Measurements from ENCODE around the gene CIC. TPM values are rescaled to one million over a fixed set of nuclear protein-coding genes. Genes with fewer than 3 reads are reported as not detected.
A peak's percentile ranks its signal among the peaks of the same experiment; 100 is the strongest.

CIC gene
- polyA plus RNA-seq, 2 of the 4 experiments (the other 2 are of a cell fraction): 7.2 to 56.4 TPM

DNA sequence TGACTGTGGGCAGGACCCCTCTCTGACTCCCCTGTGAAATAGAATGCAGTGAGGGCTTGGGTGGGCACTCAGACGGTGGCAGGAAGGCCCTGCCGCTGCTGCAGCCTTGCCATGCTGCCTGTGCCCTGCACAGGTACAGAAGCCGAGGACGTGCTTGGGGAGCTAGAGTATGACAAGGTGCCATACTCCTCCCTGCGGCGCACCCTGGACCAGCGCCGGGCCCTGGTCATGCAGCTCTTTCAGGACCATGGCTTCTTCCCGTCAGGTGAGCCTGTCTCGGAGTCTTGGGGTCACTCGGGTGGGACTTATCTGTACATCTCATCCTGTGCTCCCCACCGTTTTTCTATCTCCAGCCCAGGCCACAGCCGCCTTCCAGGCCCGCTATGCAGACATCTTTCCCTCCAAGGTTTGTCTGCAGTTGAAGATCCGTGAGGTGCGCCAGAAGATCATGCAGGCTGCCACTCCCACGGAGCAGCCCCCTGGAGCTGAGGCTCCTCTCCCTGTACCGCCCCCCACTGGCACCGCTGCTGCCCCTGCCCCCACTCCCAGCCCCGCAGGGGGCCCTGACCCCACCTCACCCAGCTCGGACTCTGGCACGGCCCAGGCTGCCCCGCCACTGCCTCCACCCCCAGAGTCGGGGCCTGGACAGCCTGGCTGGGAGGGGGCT is 25.6 kb downstream of the CIC start:
- peaks cover 8% of the 10 kb centered on the region for H3K4me1 ChIP-seq
- no peak overlapping the region for H3K4me3 ChIP-seq
- DNase-seq (ENCODE audit: low read depth in 1 of 2, low spot score in 1 of 2): no peak
- CTCF ChIA-PET: interaction anchor here (0.9 to 23.7 kb wide), 20 partner anchors 4 to 186 kb away, joined by 3 to 616 read pairs (median 8); partner anchors contain the start of genes GSK3A, PAFAH1B3, POU2F2 and PRR19
- TF ChIP-seq RAD21 (conservative IDR thresholded peaks at IDR 0.05 in 1 of 2, IDR thresholded peaks at IDR 0.05 in 1 of 2) (no peak), JUN (IDR thresholded peaks at IDR 0.05) (0 out of 5 replicates have a peak, but pooled peaks of 1 of the 2 experiments have one; percentile 3)
- H3K27ac ChIP-seq: no peak overlapping the region
- ATAC-seq: no peak
- WGBS (ENCODE audit: missing lambda C conversion rate): 88% methylated on average over 22 of the region's 24 CpGs
- POLR2A ChIA-PET: no interaction called here
- no peak for FAIRE-seq
- H3K4me2 ChIP-seq: no peak overlapping the region
- H3K9me3 ChIP-seq: no peaks in the 10 kb centered on the region

DNA sequence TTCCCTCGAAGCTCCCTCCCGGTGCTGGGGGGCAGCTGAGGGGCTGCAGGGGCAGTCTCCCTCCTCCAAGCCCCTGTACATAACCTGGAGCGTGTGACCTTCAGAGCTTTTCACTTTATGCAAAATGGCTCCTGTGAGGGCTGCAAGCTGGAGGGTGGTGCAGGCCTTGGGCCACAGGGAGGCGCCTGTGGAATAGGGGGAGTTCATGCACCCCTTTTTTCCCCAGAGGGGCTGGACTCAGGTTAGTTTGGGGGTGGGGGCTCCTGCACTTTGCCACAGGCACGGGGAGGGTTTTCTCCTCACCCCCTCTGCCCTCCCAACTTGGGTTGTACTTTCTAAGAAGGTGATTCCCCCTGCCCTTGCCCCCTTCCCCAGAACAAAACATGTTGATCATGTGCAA is 26.3 kb downstream of the CIC start:
- ATAC-seq (no peak), DNase-seq (ENCODE audit: low read depth in 1 of 2, low spot score in 1 of 2) (no peak), FAIRE-seq (no peak)
- peaks cover 8% of the 10 kb centered on the region for H3K4me1 ChIP-seq
- H3K9me3 ChIP-seq: no peaks in the 10 kb centered on the region
- H3K4me2 ChIP-seq: no peak overlapping the region
- no peak overlapping the region for H3K4me3 ChIP-seq
- ChIA-PET POLR2A (no interaction called here), CTCF (interaction anchor here (0.9 to 23.7 kb wide), 23 partner anchors 5 to 191 kb away, joined by 3 to 616 read pairs (median 6); partner anchors contain the start of genes GSK3A, PAFAH1B3, POU2F2 and PRR19)
- no peak overlapping the region for H3K27ac ChIP-seq
- TF ChIP-seq POLR2AphosphoS2 (conservative IDR thresholded peaks at IDR 0.05; ENCODE audit: low read length) (no peak), CHD4 (IDR thresholded peaks at IDR 0.05; ENCODE audit: borderline replicate concordance) (no peak), GATA3 (IDR thresholded peaks at IDR 0.05; ENCODE audit: borderline replicate concordance) (no peak), KDM5A (IDR thresholded peaks at IDR 0.05) (no peak), ZSCAN20 (CRISPR knock-in tag; IDR thresholded peaks at IDR 0.05) (no peak), TFCP2L1 (CRISPR knock-in tag; IDR thresholded peaks at IDR 0.05) (no peak), BCL3 (IDR thresholded peaks at IDR 0.05) (no peak), SREBF2 (IDR thresholded peaks at IDR 0.05) (no peak), RNF2 (IDR thresholded peaks at IDR 0.05; ENCODE audit: borderline replicate concordance, low read depth) (no peak), FOXS1 (CRISPR knock-in tag; IDR thresholded peaks at IDR 0.05) (no peak), JUNB (IDR thresholded peaks at IDR 0.05) (no peak), SMC3 (IDR thresholded peaks at IDR 0.05) (no peak)
- TF ChIP-seq, protein P1, sequence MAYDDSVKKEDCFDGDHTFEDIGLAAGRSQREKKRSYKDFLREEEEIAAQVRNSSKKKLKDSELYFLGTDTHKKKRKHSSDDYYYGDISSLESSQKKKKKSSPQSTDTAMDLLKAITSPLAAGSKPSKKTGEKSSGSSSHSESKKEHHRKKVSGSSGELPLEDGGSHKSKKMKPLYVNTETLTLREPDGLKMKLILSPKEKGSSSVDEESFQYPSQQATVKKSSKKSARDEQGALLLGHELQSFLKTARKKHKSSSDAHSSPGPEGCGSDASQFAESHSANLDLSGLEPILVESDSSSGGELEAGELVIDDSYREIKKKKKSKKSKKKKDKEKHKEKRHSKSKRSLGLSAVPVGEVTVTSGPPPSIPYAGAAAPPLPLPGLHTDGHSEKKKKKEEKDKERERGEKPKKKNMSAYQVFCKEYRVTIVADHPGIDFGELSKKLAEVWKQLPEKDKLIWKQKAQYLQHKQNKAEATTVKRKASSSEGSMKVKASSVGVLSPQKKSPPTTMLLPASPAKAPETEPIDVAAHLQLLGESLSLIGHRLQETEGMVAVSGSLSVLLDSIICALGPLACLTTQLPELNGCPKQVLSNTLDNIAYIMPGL (CRISPR knock-in tag; IDR thresholded peaks at IDR 0.05; ENCODE audit: borderline replicate concordance): no peak
- 53% methylated on average over 5 of the region's 5 CpGs for WGBS (ENCODE audit: missing lambda C conversion rate)

- CTCF ChIA-PET: interaction anchor here (0.5 to 23.7 kb wide), 43 partner anchors 4 to 193 kb away, joined by 3 to 616 read pairs (median 5); partner anchors contain the start of genes GSK3A, PAFAH1B3, POU2F2 and PRR19
- FAIRE-seq: peak; percentile 100
- H3K4me3 ChIP-seq: no peak overlapping the region
- no peaks in the 10 kb centered on the region for H3K9me3 ChIP-seq
- DNase-seq (ENCODE audit: low read depth in 1 of 2, low spot score in 1 of 2): peak; percentile 86 to 93
- peak; percentile 72 to 84 for ATAC-seq
- peaks cover 6% of the 10 kb centered on the region for H3K4me1 ChIP-seq
- no peak overlapping the region for H3K4me2 ChIP-seq
- no peak overlapping the region for H3K27ac ChIP-seq
- WGBS (ENCODE audit: missing lambda C conversion rate): 72% methylated on average over 6 of the region's 6 CpGs
- POLR2A ChIA-PET: interaction anchor here (0.7 to 1.0 kb wide), 3 partner anchors 9 to 63 kb away, joined by 3 read pairs; no protein-coding TSS in a partner anchor
- TF ChIP-seq CBX2 (IDR thresholded peaks at IDR 0.05; ENCODE audit: borderline replicate concordance, low read depth) (no peak), MAX (IDR thresholded peaks at IDR 0.05) (peak; percentile 67; the same call in 1 of the 2 replicates), HOXA7 (CRISPR knock-in tag; IDR thresholded peaks at IDR 0.05) (no peak), CTCF (IDR thresholded peaks at IDR 0.05) (peak; percentile 98), SMC3 (IDR thresholded peaks at IDR 0.05) (peak; percentile 89), EP300 (IDR thresholded peaks at IDR 0.05) (no peak), FOSL2 (IDR thresholded peaks at IDR 0.05) (no peak), FOSL2 (CRISPR knock-in tag; IDR thresholded peaks at IDR 0.05) (no peak), CHD4 (IDR thresholded peaks at IDR 0.05; ENCODE audit: borderline replicate concordance) (no peak), GATA3 (IDR thresholded peaks at IDR 0.05; ENCODE audit: borderline replicate concordance) (peak; percentile 15; the same call in 1 of the 2 replicates), RARB (CRISPR knock-in tag; IDR thresholded peaks at IDR 0.05) (no peak), ELK1 (IDR thresholded peaks at IDR 0.05; ENCODE audit: low read depth, low read length) (no peak)
- TF ChIP-seq, protein P2, sequence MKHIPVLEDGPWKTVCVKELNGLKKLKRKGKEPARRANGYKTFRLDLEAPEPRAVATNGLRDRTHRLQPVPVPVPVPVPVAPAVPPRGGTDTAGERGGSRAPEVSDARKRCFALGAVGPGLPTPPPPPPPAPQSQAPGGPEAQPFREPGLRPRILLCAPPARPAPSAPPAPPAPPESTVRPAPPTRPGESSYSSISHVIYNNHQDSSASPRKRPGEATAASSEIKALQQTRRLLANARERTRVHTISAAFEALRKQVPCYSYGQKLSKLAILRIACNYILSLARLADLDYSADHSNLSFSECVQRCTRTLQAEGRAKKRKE (CRISPR knock-in tag; IDR thresholded peaks at IDR 0.05; ENCODE audit: low read depth): no peak
Measured at GRCh38 chr19:42295831-42296525, 26.9 kb downstream of the CIC start.

All from A549 (cell line).